NCI-H460 (cell line): ENCODE results near the gene ZDHHC11. TPM values are rescaled to one million over a fixed set of nuclear protein-coding genes. Genes with fewer than 3 reads are reported as not detected.
"Not testable (repeated sequence)": the region's sequence is repeated elsewhere in the genome, so short reads cannot be mapped to it uniquely, and the experiment has no call there.

Experiments
- DNase-seq: peaks from one replicate; pipeline ENCODE4 v3.0.0-alpha.2; 2016; ENCODE audit warnings: low read depth; ENCODE audit errors: extremely low read depth
- total RNA-seq: library from RNA; depleted of rRNA; stranded (reverse); fragments of >200 nt; shearing (Covaris generic); gene quantifications from 2 replicates; pipeline ENCODE4 v1.2.3, GENCODE V29; 2014

Gene ZDHHC11
- total RNA-seq, 1 experiment from 2014 or later: 6.9 TPM

DNA sequence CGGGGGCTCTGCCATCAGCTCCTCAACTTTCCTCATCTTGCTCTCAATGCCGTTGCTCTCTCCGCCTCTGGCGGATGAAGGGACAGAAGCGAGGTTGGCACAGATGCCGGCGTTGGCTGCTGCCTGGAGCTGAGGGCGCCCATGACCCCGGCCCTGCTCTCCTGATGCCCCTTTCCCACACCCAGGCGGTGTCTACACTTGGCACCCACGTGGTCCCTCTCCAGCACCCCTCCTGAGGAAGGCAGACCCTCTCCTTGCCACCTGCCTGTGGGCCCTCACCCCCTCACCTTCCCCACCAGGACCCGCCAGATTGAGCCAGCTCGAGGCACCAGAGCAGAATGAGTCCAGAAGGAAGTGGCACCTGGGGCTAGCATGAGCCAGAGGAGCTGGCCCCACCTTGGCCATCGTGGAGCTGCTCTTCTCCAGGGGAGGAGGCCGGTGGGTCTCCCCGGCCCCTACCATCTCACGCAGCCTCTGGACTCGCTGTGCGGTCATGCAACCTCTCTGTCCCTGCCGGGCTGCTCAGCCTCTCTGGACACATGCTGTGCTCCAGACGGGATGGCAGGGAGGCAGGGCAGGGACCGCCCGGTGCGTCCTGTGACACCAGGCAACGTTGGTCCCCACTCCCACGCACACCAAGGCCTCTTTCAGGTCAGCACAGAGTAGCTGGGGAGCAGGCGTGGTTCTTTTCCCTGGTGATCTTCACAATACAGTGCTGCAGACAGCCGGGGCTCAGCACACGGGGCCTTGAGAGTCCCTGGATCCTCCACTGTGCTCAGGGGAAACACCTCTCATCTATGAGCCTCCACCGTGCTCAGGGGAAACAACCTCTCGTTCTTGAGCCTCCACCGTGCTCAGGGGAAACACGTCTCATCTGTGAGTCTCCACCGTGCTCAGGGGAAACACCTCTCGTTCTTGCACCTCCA lies 4.8 kb downstream of the ZDHHC11 start:
- DNase-seq: not testable (repeated sequence)

DNA sequence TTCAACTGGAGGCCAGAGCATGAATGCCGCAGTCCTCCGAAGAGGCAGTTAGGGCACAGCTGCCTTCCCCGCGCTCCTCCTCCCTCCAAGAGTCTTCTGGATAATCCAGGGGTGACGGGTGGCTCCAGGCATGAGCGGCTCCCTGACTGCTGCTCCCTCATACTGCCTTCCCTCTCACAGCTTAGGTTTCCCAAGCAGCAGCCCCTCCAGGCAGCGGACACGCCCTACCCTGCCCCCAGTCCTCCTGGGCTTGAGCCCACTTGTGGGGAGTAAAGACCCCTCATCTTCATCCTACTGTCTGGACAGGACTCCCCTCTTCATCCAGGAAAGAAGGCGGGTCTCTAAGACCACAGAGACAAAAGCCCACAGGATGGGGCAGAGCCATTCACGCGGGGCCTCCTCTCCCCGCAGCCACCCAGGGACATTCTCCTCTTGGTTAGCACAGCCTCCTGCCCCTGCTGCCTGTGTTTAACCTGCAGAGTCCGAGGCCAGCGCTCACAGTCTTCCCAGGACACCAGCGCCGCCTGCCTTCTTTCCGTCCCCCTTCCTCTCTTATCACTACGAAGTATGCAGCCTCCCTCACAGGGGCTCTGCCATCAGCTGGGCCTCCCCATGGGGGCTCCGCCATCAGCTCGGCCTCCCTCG lies 5.6 kb downstream of the ZDHHC11 start:
- not testable (repeated sequence) for DNase-seq

DNA sequence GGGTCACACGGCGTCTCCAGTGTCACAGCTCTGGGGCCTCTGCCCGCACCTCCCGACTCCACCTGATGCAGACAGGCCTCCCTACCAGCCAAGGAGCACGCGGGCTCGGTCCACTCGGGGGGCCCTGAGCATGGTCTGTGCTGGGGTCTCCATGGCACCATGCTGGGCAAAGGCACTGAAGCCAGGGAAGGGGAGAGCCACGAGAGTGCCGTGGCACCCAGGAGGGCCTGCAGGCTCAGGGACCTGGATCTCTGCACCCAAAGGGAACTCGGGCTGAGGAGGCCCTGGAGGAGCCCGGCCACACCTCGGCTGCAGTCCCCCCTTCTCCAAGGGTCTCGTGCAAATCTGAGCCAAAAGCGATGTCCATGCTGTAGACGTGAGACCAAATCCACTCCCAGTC lies 6.4 kb downstream of the ZDHHC11 start:
- not testable (repeated sequence) for DNase-seq

DNA sequence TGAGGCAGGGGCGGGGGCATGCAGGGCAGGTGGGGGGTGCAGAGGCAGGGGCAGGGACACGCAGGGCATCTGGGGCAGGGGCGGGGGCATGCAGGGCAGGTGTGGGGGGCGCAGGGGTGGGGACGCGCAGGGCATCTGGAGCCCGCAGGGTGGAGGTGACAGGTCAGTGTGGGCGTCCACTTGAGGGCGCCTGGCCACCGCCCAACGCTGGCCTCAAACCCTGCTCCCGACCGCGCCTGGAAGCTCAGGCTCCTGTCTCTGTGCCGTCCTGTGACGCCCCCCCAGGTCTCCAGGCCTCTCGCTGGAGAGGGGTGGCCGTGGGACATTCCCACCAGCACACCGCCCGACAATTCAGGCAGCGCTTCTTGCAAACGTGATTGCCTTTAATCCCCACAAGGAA lies 6.9 kb downstream of the ZDHHC11 start:
- not testable (repeated sequence) for DNase-seq

DNA sequence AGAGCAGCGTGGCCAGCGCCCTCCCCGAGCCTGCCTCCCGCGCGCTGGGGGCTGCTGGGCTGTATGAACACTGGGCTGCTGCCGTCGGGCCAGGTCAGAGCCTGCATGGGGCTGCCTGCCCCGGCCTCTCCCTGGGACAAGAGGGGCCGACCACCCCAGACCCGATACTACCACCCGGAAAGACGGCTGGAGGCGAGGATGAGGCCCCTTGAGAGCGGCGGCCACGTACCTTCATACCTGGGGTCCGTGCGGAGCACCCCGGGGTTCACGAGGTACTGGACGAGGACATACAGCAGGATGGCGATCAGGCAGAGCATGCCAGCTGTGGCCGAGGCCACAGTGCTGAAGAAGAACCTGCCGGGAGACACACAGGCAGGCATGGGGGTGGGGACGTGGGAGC lies 7.4 kb downstream of the ZDHHC11 start:
- DNase-seq: not testable (repeated sequence)

DNA sequence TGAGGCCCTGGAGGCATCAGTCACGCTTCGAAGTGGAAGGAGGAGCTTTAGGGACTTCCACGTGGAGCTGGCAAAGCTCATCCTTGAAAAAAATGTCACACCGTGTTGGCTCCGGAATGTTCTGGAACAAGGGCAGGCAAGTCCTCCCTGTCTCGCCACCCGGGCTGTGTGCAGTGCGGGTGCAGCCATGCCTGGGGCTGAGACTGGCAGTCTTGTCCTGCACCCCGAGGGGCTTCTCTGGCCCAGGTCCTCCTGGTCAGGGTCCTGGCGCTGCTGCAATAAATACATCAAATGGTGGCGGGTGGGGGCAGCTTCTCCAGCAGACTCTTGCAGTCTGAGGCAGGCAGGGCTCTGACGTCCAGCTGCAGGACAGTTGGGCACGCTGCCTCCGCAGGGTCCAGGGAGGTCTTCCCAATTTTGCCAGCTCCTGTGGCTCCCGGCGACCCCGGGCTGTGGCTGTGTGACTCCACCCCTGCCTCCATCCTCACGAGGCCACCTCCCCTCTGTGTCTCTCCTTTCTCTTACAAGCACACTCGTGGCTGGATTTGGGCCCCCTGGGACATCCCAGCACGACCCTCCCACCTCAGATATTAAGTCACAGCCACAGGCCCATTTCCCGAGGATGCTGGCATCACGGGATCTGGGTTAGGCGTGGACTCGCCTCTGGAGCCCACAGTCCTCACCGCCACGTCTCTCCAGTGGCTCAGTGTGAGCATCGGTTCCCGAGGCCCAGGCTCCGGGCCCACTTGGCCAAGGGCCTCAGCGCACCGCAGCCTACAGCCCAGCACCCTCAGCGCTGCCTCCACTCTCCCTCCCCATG lies 8.2 kb downstream of the ZDHHC11 start:
- not testable (repeated sequence) for DNase-seq

DNA sequence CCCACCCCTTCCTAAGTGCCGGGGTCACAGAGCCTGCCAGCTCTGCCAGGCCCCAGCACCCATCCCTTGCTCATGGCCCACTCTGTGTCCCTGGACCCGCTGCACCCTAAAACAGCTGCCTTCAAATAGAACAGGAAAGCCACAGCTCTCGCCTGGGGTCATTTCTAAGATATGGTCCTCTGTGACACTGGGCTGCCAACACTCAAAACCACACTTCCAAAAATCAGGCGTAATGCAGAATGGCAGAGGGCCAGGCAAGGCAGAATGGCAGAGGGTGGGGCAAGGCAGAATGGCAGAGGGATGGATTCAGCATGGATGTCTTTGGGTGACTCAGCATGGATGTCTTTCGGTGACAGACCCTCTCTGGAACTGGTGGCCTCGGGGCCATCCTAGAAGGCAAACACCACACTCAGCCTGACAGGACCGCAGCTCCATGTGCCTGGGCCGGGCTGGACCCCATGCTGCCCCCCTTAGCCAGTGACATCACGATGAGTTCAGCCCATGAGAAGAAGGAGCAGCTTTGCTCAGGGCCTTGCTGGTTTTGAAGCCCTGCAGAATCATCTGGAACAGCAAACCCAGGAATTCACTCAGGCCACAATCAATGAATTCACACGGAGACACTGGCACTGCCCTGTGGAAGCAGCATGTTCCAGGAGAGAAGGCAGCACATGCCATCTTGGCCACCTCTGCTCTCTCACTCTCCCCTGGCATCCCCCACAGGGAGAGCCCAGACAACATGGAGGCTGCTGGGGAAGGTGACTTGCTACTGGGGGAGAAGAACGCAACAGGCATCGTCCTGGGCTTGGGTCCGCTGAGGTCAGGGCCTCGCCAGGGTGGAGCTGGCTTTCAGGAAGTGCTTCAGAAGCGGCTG lies 9.0 kb downstream of the ZDHHC11 start:
- not testable (repeated sequence) for DNase-seq

DNA sequence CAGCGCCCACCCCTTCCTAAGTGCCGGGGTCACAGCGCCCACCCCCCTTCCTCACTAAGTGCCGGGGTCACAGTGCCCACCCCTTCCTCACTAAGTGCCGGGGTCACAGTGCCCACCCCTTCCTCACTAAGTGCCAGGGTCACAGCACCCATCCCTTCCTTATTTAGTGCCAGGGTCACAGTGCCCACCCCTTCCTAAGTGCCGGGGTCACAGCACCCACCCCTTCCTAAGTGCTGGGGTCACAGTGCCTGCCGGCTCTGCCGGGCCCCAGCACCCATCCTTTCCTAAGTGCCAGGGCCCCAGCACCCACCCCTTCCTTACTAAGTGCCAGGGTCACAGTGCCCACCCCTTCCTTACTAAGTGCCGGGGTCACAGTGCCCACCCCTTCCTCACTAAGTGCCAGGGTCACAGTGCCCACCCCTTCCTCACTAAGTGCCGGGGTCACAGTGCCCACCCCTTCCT lies 9.8 kb downstream of the ZDHHC11 start:
- not testable (repeated sequence) for DNase-seq

DNA sequence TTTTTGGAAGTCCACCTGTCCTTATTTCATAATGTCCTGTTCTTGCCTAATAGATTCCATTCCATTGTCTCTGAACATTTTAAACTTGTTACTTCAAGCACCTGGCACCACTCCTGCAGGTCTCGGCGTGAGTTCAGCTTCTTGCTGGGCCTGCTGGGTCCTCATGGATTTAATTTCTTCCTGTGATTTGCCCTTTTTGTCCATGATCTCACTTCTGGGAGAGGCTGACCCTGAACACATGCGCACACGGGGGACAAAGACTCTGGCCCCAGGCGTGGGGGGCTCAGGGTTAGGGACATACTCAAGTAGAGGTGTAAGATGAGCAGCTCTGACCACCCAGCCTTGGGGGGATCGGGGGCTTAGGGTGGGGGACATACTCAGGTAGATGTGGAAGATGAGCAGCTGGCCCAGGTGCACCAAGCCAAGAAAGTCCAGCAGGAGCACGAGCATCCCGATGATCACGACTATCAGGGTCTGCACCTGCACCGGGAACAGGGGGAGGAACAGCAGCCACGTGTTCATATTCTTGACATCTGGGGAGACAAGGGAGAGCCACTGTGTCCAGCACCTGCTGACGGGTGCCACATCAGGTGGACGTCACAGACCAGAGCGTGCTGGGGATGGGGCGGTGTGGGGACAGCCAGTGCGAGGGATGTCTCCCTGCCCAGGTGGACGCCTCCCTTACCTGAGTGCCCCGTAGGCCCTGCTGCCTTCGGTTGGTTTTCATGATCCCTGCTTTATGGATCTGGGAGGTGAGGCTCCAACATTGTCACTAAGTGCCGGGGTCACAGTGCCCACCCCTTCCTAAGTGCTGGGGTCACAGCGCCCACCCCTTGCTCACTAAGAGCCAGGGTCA lies 10.4 kb downstream of the ZDHHC11 start:
- DNase-seq: not testable (repeated sequence)

DNA sequence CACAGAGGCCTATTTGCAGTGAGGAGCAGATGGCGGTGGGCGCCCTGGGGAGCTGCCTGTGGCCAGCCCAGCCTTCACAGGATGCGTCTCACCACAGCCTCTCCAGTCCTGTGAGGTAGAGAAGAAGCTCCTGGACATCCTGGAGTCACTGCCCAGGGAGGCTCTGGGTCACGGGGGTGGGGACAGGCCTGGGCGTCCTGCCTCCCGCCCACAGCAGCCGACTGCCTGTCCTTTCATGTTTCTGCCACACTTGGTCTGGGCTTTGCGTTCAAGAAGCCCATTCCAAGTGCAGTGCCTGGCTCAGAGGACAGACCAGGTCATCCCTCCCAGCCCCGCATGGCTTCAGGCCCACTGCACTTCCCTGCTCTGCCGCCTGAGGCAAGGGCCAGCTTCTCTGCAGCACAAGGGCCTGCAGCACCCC lies 12.3 kb downstream of the ZDHHC11 start:
- DNase-seq: not testable (repeated sequence)

DNA sequence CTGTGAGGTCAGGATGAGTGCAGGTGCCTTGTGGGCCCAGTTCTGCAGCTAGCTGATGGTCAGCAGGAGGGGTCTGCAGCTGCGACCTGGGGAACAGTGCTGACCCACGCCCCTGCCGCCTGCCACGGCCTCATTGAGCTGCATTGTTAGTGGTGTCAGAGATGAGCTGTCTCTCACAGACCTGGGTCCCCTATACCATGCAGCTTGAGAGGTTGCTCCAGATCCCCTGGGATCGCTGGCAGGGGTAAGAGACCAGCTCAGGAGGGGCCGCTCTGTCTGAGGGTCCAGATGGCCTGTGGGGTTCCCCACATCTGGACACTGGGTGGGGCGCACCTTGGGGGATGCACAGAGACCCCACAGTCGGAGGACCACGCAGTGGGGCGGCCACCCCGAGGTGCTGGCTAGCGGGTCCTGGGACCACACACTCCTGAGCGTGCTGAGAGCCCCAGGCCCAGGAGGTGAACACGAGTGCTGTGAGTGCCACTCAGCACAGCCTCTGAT lies 13.1 kb downstream of the ZDHHC11 start:
- DNase-seq: not testable (repeated sequence)

DNA sequence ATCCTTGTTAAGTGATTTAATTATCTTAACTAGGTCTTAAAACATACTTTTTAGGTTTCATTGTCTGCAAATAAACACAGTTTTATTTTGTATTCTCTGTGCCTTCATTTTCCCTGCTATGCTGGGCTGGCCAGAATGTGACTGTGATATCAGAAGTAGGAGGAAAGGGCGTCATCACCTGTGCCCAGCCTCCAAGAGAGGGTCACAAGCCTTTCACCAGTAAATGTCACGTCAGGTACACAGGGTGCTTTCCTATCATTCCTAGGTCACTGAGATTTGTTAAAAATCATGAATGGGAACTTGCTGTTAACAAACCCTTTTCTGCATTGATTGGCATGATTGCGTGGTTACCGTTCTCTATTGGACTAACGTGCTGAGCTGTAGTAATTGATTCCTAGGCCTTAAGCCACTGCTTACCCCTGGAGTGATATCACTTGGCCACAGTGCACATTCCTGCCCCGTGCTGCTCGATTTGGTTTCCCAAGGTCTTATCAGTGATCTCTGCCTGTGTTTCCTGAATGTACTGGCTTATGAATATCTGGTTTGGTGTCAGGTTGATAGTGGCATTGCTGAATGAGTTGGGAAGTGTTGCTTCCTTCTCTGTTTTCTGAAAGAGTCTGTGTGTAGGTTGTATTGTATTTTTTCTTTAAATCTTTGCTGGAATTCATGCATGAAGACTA lies 14.7 kb downstream of the ZDHHC11 start:
- not testable (repeated sequence) for DNase-seq

DNA sequence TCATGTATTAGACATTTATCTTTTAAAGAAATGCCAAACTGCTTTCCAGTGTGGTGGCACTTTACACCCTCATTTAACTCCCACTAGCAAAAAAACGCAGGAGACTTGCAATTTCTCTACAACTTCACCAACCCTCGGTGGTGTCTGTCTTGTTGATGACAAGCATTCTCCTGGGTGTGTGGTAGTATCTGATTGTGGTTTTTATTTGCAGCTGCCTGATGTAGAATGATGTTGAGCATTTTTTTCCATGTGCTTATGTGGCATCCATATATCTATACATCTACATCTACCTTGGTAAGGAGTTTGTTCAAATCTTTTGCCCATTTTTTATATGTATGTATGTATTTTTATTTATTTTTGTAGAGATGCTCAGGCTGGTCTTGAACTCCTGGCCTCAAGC lies 16.8 kb downstream of the ZDHHC11 start:
- DNase-seq: not testable (repeated sequence)

DNA sequence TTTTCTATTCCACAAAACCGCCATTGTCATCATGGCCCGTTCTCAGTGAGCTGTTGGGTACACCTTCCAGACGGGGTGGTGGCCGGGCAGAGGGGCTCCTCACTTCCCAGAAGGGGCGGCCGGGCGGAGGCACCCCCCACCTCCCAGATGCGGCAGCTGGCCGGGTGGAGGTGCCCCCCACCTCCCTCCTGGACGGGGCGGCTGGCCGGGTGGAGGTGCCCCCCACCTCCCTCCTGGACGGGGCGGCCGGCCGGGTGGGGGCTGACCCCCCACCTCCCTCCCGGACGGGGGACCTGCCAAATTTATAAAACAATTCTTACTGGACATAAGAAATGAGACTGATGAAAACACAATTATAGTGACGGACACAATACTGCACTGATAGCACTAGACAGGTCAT lies 22.6 kb downstream of the ZDHHC11 start:
- not testable (repeated sequence) for DNase-seq

DNA sequence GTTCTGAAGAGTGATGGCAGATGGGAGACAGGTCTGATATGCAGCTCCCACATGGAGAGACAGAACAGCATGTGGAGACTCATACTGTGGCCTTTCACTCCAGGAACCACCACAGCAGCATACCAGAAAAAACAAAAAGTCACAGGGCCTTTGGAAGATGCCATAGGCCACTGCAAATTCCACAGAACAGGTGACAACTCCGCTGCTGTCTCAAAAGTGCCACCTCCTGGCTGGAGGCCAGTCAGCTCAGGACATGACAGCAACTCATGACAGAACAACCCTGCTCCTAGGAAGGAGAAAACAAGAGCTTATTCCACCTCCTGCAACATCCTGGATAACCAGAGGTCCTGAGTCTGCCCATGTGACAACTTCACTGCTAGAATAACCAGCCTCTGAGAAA lies 25.2 kb downstream of the ZDHHC11 start:
- not testable (repeated sequence) for DNase-seq

DNA sequence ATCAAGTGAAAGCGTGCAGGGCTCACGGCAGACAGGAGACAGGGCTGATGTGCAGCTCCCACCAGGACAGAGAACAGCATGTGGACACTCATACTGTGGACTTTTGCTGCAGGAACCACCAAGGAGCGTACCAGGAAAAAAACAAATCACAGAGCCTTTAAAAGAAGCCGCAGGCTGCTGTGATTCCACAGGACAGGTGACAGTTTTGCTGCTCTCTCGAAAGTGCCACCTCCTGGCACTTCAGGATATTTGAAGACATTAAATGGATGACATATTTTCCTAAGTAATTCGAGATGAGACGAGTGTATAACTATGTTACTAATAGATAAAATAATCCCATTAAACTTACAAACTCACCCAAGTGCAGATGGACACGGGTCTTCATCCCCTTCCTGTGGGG lies 29.3 kb downstream of the ZDHHC11 start:
- DNase-seq: no peak

DNA sequence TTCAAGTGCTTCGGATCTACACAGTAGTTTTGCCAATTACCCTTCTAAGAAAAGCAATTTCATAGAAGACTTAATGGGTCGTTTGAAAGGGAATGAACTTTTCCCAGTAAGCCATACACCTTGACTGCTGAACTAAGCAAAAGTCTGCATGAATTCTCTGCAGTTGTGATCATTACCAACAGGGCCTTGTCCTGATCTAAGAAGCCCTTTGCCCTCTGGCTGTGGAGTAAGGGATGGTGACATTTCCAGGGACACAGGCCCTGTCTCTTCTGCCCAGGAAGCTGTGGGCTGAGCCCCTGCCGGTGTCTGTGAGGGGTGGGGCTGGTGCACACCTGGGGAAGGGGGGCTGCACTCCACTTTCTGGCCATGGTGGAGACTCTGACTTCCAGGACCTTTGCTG lies 30.5 kb downstream of the ZDHHC11 start:
- DNase-seq: no peak

DNA sequence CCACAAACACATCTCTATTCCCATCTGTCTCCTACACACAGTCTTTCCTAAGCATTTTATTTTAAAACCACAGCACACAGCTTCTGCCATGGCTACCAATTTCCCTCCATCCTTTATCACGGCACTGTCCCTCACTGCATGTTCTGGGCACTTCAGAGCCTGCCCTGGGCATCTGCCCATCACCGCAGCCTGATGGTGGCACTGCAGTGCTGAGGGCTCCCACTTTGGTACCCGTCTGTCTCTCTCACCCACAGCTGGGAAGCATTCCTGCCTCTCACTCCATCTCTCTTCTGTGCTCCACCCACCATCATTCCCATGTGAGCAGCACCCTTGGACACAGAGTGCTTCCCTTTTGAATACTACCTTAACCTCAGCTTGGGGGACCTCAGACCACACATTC lies 31.7 kb downstream of the ZDHHC11 start:
- no peak for DNase-seq
